ENCODE measurements around the gene RBM38.

GRCh38 chr20:57408536-57409233 is 17.5 kb downstream of the RBM38 start:
- no peak for TF ChIP-seq CTCF (conservative IDR thresholded peaks at IDR 0.05; ENCODE audit: low read depth, low read length)
- no peak for TF ChIP-seq EZH2 (IDR thresholded peaks at IDR 0.05; ENCODE audit: low read length, unreplicated experiment)
- TF ChIP-seq EZH2phosphoT487 (IDR thresholded peaks at IDR 0.05; ENCODE audit: borderline replicate concordance, low read length): no peak

Measured in PC-3 (cell line).